Vagina (tissue), 2 donors: Measurements from ENCODE around the gene RCSD1.

Source experiments
- CTCF ChIP-seq, 3 experiments: fragments of 450-650 bp in 2 of 3; fragments of 200-600 bp in 1 of 3; sonication (generic) in 1 of 3; IDR thresholded peaks; one replicate each; pipeline ENCODE4 v1.5.1; 2017 to 2019; ENCODE audit warnings: antibody characterized with exemption in 3 of 3, mild to moderate bottlenecking in 2 of 3, moderate library complexity in 2 of 3
- POLR2A ChIP-seq, 2 donors: fragments of 450-650 bp; IDR thresholded peaks; one replicate each; pipeline ENCODE4 v1.6.1; 2017; ENCODE audit warnings: antibody characterized with exemption in 2 of 2, mild to moderate bottlenecking in 2 of 2, moderate library complexity in 2 of 2
- POLR2AphosphoS5 ChIP-seq, 2 donors: sonication (generic); formaldehyde crosslinking; IDR thresholded peaks; one replicate each; pipeline ENCODE4 v1.9.0; 2017; ENCODE audit warnings: antibody characterized with exemption in 2 of 2, mild to moderate bottlenecking in 2 of 2, low read depth in 1 of 2; ENCODE audit not compliant: insufficient read depth in 1 of 2

- TF ChIP-seq CTCF (IDR thresholded peaks at IDR 0.05) (no peak), POLR2AphosphoS5 (IDR thresholded peaks at IDR 0.05; ENCODE audit: insufficient read depth in 1 of 2, low read depth in 1 of 2) (peak; percentile 78 to 86), POLR2A (IDR thresholded peaks at IDR 0.05) (no peak)
Observed at GRCh38 chr1:167714439-167715156, 84.6 kb downstream of the RCSD1 start.
